Measurements from ENCODE around the gene MTR. TPM values are rescaled to one million over a fixed set of nuclear protein-coding genes. Genes with fewer than 3 reads are reported as not detected.

MTR gene
- polyA plus RNA-seq, 2 of the 4 experiments (the other 2 are of a cell fraction), result 6.2 to 12.7 TPM

GRCh38 chr1:236766506-236766905, 28.6 kb upstream of the MTR start (continued):
- no peak for TF ChIP-seq PHF8 (IDR thresholded peaks at IDR 0.05; ENCODE audit: borderline replicate concordance, low read depth)
- TF ChIP-seq FOSB (CRISPR knock-in tag; IDR thresholded peaks at IDR 0.05), result no peak

GRCh38 chr1:236767276-236767675, 27.8 kb upstream of the MTR start:
- H3K4me1 ChIP-seq, result no peaks in the 10 kb centered on the region
- DNase-seq (ENCODE audit: low read depth in 1 of 2, low spot score in 1 of 2), result no peak
- no peaks in the 10 kb centered on the region for H3K9me3 ChIP-seq
- CTCF ChIA-PET, result interaction anchor here (3.1 to 4.2 kb wide), 2 partner anchors 8 to 18 kb away, joined by 13 to 18 read pairs; no protein-coding TSS in a partner anchor
- no peak overlapping the region for H3K4me2 ChIP-seq
- no peak for TF ChIP-seq JUNB (IDR thresholded peaks at IDR 0.05)
- TF ChIP-seq ESRRA (IDR thresholded peaks at IDR 0.05; ENCODE audit: borderline replicate concordance, low read length), result no peak
- no peak for TF ChIP-seq HOXB5 (CRISPR knock-in tag; IDR thresholded peaks at IDR 0.05)
- no peak for TF ChIP-seq NPAS2 (CRISPR knock-in tag; IDR thresholded peaks at IDR 0.05; ENCODE audit: borderline replicate concordance)
- no peak for TF ChIP-seq MYC (IDR thresholded peaks at IDR 0.05; ENCODE audit: borderline replicate concordance, low read length)
- no peak overlapping the region for H3K27ac ChIP-seq
- POLR2A ChIA-PET, result interaction anchor here (1.7 kb wide), 1 partner anchor 28 kb away, joined by 5 read pairs; the partner anchor contains the start of gene MTR
- no peak for ATAC-seq
- no peak for FAIRE-seq
- WGBS (ENCODE audit: missing lambda C conversion rate), result 13% methylated on average over 6 of the region's 6 CpGs
- no peak overlapping the region for H3K4me3 ChIP-seq

GRCh38 chr1:236768601-236769000, 26.5 kb upstream of the MTR start:
- ChIA-PET CTCF (interaction anchor here (3.1 to 4.2 kb wide), 2 partner anchors 10 to 19 kb away, joined by 13 to 18 read pairs; no protein-coding TSS in a partner anchor), POLR2A (interaction anchor here (0.5 to 1.7 kb wide), 2 partner anchors 27 to 283 kb away, joined by 3 to 5 read pairs; partner anchors contain the start of gene MTR)
- FAIRE-seq, result no peak
- Histone ChIP-seq H3K4me2 (no peak overlapping the region), H3K4me3 (no peak overlapping the region), H3K9me3 (no peaks in the 10 kb centered on the region), H3K27ac (no peak overlapping the region), H3K4me1 (no peaks in the 10 kb centered on the region)
- no peak for DNase-seq (ENCODE audit: low read depth in 1 of 2, low spot score in 1 of 2)
- TF ChIP-seq HMGXB4 (CRISPR knock-in tag; IDR thresholded peaks at IDR 0.05; ENCODE audit: borderline replicate concordance), result no peak
- TF ChIP-seq FOXS1 (CRISPR knock-in tag; IDR thresholded peaks at IDR 0.05), result no peak
- TF ChIP-seq BCL3 (IDR thresholded peaks at IDR 0.05), result no peak
- peak; percentile 30 to 64; a peak in 3 of 6 replicates for ATAC-seq

GRCh38 chr1:236773919-236774318, 21.2 kb upstream of the MTR start:
- DNase-seq (ENCODE audit: low read depth in 1 of 2, low spot score in 1 of 2) (no peak), ATAC-seq (no peak), FAIRE-seq (no peak)
- peaks cover 10% of the 10 kb centered on the region; the same call in 2 of the 3 replicates for H3K9me3 ChIP-seq
- H3K4me1 ChIP-seq, result no peaks in the 10 kb centered on the region
- ChIA-PET POLR2A (no interaction called here), CTCF (no interaction called here)
- H3K4me2 ChIP-seq, result no peak overlapping the region
- no peak overlapping the region for H3K27ac ChIP-seq
- 49% methylated on average over 3 of the region's 3 CpGs for WGBS (ENCODE audit: missing lambda C conversion rate)
- no peak for TF ChIP-seq MAFK (IDR thresholded peaks at IDR 0.05; ENCODE audit: partially characterized antibody)
- no peak for TF ChIP-seq JUNB (IDR thresholded peaks at IDR 0.05)
- no peak for TF ChIP-seq KDM5A (IDR thresholded peaks at IDR 0.05)
- TF ChIP-seq RAD21 (conservative IDR thresholded peaks at IDR 0.05 in 1 of 2, IDR thresholded peaks at IDR 0.05 in 1 of 2), result no peak
- TF ChIP-seq HOXB5 (CRISPR knock-in tag; IDR thresholded peaks at IDR 0.05), result no peak
- no peak for TF ChIP-seq ATOH8 (CRISPR knock-in tag; IDR thresholded peaks at IDR 0.05; ENCODE audit: low read depth)
- no peak for TF ChIP-seq RFX5 (IDR thresholded peaks at IDR 0.05)
- no peak for TF ChIP-seq ZFP36 (IDR thresholded peaks at IDR 0.05; ENCODE audit: borderline replicate concordance, partially characterized antibody)
- no peak for TF ChIP-seq CEBPB (IDR thresholded peaks at IDR 0.05)
- TF ChIP-seq NPAS2 (CRISPR knock-in tag; IDR thresholded peaks at IDR 0.05; ENCODE audit: borderline replicate concordance), result no peak
- TF ChIP-seq EHF (CRISPR knock-in tag; IDR thresholded peaks at IDR 0.05), result no peak
- TF ChIP-seq ZNF302 (CRISPR knock-in tag; IDR thresholded peaks at IDR 0.05), result no peak
- no peak overlapping the region for H3K4me3 ChIP-seq
